Transverse colon (tissue), 4 donors: ENCODE data around the gene PPP1R9B.

Source experiments
- POLR2AphosphoS5 ChIP-seq, 3 donors: sonication (generic); formaldehyde crosslinking; IDR thresholded peaks; one replicate each; pipeline ENCODE4 v1.6.1; 2016; ENCODE audit warnings: antibody characterized with exemption in 3 of 3
- TF ChIP-seq, protein P1 (sequence below), 5 experiments: fragments of 200-600 bp in 3 of 5; fragments of 450-650 bp in 2 of 5; sonication (generic) in 3 of 5; IDR thresholded peaks; 1 replicate in 2 of 5; 2 replicates in 3 of 5; pipeline ENCODE4 v1.5.1; 2016 to 2017; ENCODE audit warnings: antibody characterized with exemption in 5 of 5, inconsistent platforms in 3 of 5, mild to moderate bottlenecking in 2 of 5, moderate library complexity in 1 of 5

DNA sequence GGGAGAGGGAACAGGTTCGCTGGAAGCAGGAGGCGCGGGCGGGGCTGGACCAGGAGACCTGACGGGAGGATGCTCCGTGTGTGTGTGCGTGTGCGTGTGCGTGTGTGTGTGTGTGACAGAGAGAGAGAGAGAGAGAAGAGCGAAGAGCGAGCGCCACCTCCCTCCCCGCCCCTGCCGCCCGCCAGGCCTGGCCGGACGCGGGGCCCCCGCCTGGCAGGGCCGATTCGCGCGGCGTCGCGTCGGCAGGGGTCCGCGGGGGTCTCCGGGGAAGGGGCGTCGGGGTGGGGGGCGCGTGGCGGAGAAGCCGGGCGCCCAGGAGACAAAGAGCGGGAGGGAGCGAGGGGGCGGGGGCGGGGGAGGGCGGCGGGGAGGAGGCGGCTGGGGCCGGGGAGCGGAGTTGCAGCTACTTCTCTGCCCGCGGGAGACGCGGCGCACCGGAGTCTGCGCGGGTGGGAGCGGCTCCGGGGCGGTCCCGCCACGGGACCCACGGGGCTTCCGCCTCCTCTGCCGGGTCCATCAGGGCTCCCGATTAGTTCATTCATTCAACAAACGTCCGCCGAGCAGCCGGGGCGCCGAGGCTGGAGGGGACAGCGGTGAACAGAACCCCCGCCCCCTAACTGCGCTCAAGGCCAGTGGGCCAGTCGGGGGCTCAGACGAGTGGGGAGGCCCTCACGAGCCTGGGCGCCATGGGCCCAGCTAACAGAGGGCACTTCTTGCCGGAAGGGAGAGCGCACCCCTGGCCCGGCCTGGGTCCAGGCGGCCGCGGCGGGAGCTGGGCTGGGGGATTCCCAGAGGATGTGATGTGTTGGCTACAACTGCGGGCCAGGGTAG, 20.5 kb downstream of the PPP1R9B start, which contains the start of gene SAMD14:
- TF ChIP-seq, protein P1, sequence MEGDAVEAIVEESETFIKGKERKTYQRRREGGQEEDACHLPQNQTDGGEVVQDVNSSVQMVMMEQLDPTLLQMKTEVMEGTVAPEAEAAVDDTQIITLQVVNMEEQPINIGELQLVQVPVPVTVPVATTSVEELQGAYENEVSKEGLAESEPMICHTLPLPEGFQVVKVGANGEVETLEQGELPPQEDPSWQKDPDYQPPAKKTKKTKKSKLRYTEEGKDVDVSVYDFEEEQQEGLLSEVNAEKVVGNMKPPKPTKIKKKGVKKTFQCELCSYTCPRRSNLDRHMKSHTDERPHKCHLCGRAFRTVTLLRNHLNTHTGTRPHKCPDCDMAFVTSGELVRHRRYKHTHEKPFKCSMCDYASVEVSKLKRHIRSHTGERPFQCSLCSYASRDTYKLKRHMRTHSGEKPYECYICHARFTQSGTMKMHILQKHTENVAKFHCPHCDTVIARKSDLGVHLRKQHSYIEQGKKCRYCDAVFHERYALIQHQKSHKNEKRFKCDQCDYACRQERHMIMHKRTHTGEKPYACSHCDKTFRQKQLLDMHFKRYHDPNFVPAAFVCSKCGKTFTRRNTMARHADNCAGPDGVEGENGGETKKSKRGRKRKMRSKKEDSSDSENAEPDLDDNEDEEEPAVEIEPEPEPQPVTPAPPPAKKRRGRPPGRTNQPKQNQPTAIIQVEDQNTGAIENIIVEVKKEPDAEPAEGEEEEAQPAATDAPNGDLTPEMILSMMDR (IDR thresholded peaks at IDR 0.05), result no peak
- TF ChIP-seq POLR2AphosphoS5 (IDR thresholded peaks at IDR 0.05), result no peak
